ENCODE results near the gene DCBLD2. TPM values are rescaled to one million over a fixed set of nuclear protein-coding genes. Genes with fewer than 3 reads are reported as not detected.

The DCBLD2 gene
- total RNA-seq, 2 experiments from 2014 or later = 0.83 to 1.4 TPM

GRCh38 chr3:98759629-98760028 is 141.9 kb downstream of the DCBLD2 start:
- H3K4me1 Mint-ChIP-seq = no peaks in the 10 kb centered on the region
- H3K27ac Mint-ChIP-seq = no peak overlapping the region
- CTCF ChIA-PET = no interaction called here
- POLR2A ChIA-PET = no interaction called here
- no peak overlapping the region for H3K4me3 Mint-ChIP-seq
- H3K9me3 Mint-ChIP-seq = no peaks in the 10 kb centered on the region
- H3K27me3 Mint-ChIP-seq = peaks cover 35% of the 10 kb centered on the region
- no peaks in the 10 kb centered on the region for H3K36me3 Mint-ChIP-seq (ENCODE audit: low read depth)
- DNase-seq = no peak

- CTCF ChIA-PET = no interaction called here
- Mint-ChIP-seq H3K27me3 (peaks cover 26% of the 10 kb centered on the region), H3K4me1 (no peaks in the 10 kb centered on the region), H3K27ac (no peak overlapping the region), H3K4me3 (no peak overlapping the region), H3K9me3 (no peaks in the 10 kb centered on the region), H3K36me3 (ENCODE audit: low read depth) (no peaks in the 10 kb centered on the region)
- no peak for DNase-seq
- POLR2A ChIA-PET = no interaction called here
Observed at GRCh38 chr3:98755601-98756000, 145.9 kb downstream of the DCBLD2 start.

GRCh38 chr3:98754483-98754882 is 147.0 kb downstream of the DCBLD2 start:
- no peaks in the 10 kb centered on the region for H3K36me3 Mint-ChIP-seq (ENCODE audit: low read depth)
- POLR2A ChIA-PET = no interaction called here
- CTCF ChIA-PET = no interaction called here

GRCh38 chr3:98750276-98750919 is 151.1 kb downstream of the DCBLD2 start:
- no peak overlapping the region for H3K4me3 Mint-ChIP-seq
- H3K27ac Mint-ChIP-seq = no peak overlapping the region
- POLR2A ChIA-PET = no interaction called here
- no peaks in the 10 kb centered on the region for H3K36me3 Mint-ChIP-seq (ENCODE audit: low read depth)
- H3K27me3 Mint-ChIP-seq = peaks cover 21% of the 10 kb centered on the region
- no peak for DNase-seq
- no peaks in the 10 kb centered on the region for H3K4me1 Mint-ChIP-seq
- CTCF ChIA-PET = no interaction called here
- H3K9me3 Mint-ChIP-seq = no peaks in the 10 kb centered on the region

More at GRCh38 chr3:98754483-98754882, 147.0 kb downstream of the DCBLD2 start:
- Mint-ChIP-seq H3K4me1 (no peaks in the 10 kb centered on the region), H3K4me3 (no peak overlapping the region), H3K27ac (no peak overlapping the region), H3K9me3 (no peaks in the 10 kb centered on the region), H3K27me3 (peaks cover 19% of the 10 kb centered on the region)
- DNase-seq = no peak

- Mint-ChIP-seq H3K27me3 (peaks cover 13% of the 10 kb centered on the region), H3K4me3 (no peak overlapping the region), H3K4me1 (no peaks in the 10 kb centered on the region), H3K9me3 (no peaks in the 10 kb centered on the region), H3K36me3 (ENCODE audit: low read depth) (no peaks in the 10 kb centered on the region), H3K27ac (no peak overlapping the region)
- POLR2A ChIA-PET = no interaction called here
- no peak for DNase-seq
- CTCF ChIA-PET = no interaction called here
Observed at GRCh38 chr3:98746882-98747281, 154.6 kb downstream of the DCBLD2 start.

- Mint-ChIP-seq H3K4me1 (no peaks in the 10 kb centered on the region), H3K9me3 (no peaks in the 10 kb centered on the region), H3K36me3 (ENCODE audit: low read depth) (no peaks in the 10 kb centered on the region), H3K4me3 (no peak overlapping the region), H3K27ac (no peak overlapping the region), H3K27me3 (peaks cover 13% of the 10 kb centered on the region)
- DNase-seq = no peak
- CTCF ChIA-PET = no interaction called here
- POLR2A ChIA-PET = no interaction called here
Observed at GRCh38 chr3:98746122-98746521, 155.4 kb downstream of the DCBLD2 start.

Other genes with a start within 250 kb of the DCBLD2 start
- not detected for gene ST3GAL6, start 138.4 kb downstream of the DCBLD2 start, total RNA-seq

Measured in activated CD4-positive, alpha-beta memory T cell treated with anti-CD3 and anti-CD28 coated beads, Interleukin-2, amount 10 ng/mL, durations not matched to agents 7 days and 5 days (primary cell).